GM21423 (cell line): ENCODE results near the gene HSD17B12.
"Not testable (repeated sequence)": the region's sequence is repeated elsewhere in the genome, so short reads cannot be mapped to it uniquely, and the experiment has no call there.

Experiments used
- ATAC-seq: cut with Tn5 transposase; IDR thresholded peaks from one replicate; pipeline ENCODE4 v1.9.1; 2021; ENCODE audit warnings: mild to moderate bottlenecking, moderate library complexity; ENCODE audit not compliant: unreplicated experiment

HSD17B12 gene

GRCh38 chr11:43738600-43739409, 58.3 kb downstream of the HSD17B12 start:
- ATAC-seq = no peak

DNA sequence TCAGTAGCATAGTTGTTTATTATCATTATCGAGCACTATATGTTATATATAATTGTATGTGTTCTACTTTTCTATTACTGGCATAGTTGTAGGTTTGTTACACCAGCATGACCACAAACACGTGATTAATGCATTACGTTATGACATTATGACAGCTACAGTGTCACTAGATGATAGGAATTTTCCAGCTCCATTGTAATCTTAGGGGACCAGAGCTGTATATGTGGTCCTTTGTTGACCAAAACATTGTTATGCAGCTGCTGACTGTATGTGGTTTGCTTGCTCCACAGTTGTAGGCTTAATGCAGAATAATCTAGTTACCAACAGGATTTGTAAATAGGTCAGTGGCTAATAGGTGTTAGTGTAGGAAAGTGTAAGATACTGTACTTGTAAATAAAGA, 66.1 kb downstream of the HSD17B12 start:
- no peak for ATAC-seq

GRCh38 chr11:43747130-43747802, 66.7 kb downstream of the HSD17B12 start:
- no peak for ATAC-seq

- ATAC-seq = no peak
These were observed 67.6 kb downstream of the HSD17B12 start for GRCh38 chr11:43748095-43748494.

- ATAC-seq = no peak
These were observed 71.2 kb downstream of the HSD17B12 start for GRCh38 chr11:43751726-43752125.

- no peak for ATAC-seq
These were observed 76.0 kb downstream of the HSD17B12 start for GRCh38 chr11:43756575-43756974.

DNA sequence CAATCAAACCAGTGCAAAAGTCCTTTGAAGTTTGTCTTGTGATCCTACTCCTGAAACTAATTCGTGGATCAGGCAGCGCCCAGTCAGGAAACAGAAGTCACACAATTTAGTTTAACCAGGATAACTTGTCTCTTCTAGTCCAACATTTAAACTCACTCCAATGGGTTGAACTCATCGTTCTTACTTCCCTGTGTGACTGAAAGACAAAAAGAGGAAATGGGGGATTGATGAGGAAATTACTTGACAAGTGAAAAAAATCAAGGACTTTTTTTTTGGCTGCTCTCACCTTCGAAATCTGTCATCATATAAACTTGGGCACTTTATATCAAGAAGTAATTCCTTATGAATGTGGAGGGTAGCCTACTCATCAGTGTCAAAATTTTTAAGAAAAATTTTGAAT, 78.4 kb downstream of the HSD17B12 start:
- no peak for ATAC-seq

DNA sequence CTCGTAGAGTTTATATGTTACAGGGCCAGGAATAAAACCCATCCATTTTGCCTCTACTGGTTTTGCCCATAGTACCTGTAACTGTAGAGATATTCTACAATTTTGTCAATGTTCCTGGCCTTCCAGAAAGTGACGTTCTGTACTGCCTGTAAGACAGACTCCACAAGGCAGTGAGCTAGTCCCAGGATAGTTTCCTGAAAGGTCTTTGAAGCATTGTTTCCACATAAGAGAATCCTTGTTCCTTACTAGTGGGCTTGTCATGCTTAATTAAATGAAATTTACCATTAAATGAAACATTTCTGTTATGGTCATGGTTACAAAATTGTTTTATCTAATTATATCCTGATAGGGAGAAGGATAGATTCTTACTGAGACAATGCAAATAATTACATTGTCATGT, 80.4 kb downstream of the HSD17B12 start:
- no peak for ATAC-seq

GRCh38 chr11:43765194-43765593, 84.7 kb downstream of the HSD17B12 start:
- ATAC-seq = no peak

- not testable (repeated sequence) for ATAC-seq
These were observed 88.1 kb downstream of the HSD17B12 start for GRCh38 chr11:43768654-43769053.

GRCh38 chr11:43770173-43770572, 89.6 kb downstream of the HSD17B12 start:
- ATAC-seq = no peak

DNA sequence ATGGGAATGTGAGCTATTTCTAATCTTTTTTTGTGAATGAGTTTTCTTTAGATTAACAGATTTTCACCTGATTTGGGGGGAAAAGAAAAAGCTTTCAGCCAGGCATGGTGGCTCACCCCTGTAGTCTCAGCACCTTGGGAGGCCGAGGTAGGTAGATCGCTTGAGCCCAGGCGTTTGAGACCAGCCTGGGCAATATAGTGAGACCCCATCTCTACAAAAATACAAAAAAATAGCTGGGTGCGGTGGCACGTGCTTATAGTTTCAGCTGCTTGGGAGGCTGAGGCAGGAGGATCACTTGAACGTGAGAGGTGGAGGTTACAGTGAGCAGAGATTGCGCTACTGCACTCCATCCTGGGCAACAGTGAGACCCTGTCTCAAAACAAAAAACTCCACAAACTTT, 92.2 kb downstream of the HSD17B12 start:
- no peak for ATAC-seq

DNA sequence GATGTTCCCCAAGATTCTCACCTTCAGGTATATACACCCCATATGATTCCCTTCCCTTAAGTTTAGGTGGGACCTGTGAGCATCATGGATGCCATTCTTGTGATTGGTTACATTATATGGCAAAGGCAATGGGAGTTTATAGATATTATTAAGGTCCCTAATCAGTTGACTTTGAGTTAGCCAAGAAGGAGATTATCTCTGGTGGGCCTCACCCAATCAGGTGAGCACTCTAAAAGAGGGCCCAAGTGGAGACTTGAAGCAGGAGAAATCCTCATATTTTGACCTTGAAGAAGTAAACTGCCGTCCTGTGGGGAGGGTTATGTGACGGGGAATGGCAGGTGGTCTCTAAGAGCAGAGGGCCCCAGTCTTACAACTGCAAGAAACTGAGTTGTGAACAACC, 94.2 kb downstream of the HSD17B12 start:
- ATAC-seq = no peak

DNA sequence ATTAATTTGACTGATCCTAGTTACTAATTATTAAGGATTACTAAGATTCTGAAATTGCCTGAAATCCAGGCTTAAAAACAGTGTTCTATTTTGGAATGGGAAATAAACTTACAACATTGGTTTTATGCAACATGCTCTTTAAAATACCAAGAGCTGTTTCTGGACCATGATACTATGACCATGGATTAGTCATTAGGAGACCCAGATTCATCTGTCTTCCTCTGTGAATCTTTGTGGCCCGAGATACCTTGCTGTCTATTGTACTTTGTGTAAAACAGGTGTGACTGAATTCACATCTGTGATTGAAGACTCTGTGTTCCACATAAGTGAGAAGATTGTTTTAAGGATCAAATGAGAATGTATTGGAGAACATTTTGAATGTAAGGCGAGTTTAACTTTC, 98.8 kb downstream of the HSD17B12 start:
- ATAC-seq = no peak

GRCh38 chr11:43784301-43784700, 103.8 kb downstream of the HSD17B12 start:
- no peak for ATAC-seq

DNA sequence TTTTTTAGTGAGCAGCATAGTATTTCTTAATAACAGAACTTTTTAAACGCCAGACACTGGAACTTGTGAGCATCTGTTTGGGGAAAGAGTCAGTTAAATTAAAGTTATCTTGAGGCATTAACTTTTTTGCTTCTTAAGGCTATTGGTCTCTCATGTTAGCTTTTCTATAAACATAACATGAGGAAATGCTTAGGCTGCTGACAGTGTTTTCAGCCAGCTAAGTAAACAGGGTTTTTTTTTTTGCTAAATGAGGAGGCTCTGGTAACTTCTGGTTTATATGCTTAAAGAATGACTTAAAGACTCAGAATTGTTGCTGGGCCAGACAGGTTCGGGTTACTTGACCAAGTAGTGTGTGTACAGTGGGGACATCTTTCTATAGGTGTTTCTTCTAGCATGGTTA, 104.3 kb downstream of the HSD17B12 start:
- ATAC-seq = no peak

GRCh38 chr11:43785318-43785717, 104.8 kb downstream of the HSD17B12 start:
- no peak for ATAC-seq

DNA sequence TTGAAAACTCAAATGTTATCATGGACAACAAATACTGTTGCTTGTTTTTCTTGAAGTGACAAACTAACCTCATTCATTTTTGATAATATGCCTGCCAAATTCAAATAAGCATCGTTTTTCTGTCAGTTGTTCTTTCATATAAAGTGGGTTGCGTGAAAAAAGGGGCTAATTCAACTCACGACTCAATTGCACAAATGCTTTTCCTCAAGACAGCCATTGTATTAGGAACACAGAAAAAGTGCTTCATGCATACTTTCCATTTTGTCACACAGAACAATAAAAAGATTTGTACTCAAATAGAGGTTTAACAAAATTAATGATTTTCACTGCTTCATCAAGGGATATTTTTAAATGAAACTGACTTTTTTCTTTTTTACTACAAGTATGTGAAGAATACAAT, 105.5 kb downstream of the HSD17B12 start:
- no peak for ATAC-seq

DNA sequence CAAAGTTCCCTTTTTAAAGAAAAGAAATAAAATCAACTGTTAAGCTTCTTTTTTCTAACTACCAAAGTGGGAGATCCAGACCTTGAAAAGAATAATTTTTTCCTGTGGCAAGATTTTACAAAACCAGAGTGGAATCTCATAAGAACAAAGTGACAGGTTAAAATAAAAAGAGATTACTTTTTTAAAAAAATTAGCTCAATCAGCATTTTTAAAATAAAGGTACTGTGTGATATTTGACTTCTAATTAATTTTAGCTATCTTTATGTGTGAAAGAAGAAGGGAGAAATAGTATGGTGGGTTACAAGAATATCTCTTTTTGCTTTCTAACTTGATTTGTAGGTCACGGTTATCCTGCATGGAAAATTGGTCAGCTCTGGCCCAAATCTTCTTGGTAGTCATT, 107.3 kb downstream of the HSD17B12 start:
- ATAC-seq = no peak

DNA sequence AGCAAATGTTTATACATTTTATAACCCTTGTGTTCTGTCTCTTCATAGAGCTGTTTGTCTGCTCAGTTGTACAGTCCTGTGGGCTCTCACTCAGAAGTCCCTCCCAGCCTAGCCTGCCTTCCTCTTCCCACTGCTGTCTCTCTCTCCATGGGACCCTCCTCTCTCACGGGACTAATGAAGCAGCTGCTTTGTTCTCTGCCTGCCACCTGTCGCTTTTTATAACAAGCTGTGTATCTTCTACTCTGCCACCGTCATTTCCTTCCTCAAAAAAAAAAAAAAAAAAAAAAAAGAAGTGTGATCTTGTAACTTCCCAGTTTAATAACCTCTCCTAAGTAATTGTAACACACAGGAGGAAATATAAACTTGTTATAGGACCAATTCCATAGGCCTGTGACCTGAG, 107.9 kb downstream of the HSD17B12 start:
- no peak for ATAC-seq

DNA sequence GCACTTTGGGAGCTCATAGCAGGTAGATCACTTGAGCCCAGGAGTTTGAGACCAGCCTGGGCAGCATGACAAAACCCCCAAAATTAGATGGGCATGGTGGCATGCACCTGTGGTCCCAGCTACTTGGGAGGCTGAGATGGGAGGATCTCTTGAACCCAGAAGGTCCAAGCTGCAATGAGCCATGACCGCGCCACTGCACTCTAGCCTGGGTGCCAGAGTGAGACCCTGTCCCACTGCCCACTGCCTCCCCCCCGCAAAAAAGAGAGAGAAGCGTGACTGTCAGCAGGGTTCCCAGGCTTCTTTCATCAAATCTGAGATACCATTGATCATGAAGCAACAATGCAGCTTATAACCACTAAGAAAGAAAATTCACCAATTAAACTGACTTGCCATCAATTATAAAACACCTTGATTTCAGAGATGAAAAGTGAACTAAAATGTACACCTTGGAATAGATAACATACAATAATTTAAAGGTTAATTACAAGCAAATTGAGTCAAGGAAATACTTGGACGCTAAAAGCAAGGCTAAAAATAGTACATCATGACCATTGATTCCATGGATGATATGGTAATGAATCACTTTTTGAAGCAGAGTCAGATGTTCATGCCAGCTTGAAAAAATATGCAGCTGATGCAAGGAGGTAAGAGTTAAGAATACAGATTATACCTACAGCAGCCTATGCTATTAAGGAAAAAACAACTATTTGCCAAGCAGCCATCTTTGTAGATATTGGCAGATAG, 109.3 kb downstream of the HSD17B12 start:
- no peak for ATAC-seq

DNA sequence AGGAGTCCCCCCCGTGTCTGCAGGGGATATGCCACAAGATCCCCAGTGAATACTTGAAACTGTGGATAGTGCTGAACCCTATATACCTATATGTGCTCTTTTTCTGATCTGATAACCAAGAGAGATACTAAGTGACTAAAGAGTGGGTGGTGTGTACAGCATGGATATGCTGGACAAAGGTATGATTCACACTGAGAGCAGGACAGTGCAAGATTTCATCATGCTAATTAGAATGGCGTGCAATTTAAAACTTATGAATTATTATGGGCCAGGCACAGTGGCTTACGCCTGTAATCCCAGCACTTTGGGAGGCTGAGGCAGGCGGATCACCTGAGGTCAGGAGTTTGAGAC, 109.9 kb downstream of the HSD17B12 start:
- no peak for ATAC-seq
